GM12892 (cell line): Measurements from ENCODE around the gene NFATC2.

Experiments
- DNase-seq: peaks from one replicate; pipeline ENCODE4 v3.0.0; 2011; ENCODE audit not compliant: insufficient read length
- FAIRE-seq: peaks from 2 replicates; lab custom pipeline; 2011; peaks lifted over from hg19 to GRCh38; lab: Jason Lieb, UNC
- POLR2A ChIP-seq: IDR thresholded peaks from 2 replicates; pipeline ENCODE4 v1.6.1; 2011; ENCODE audit warnings: low read depth, low read length, control low read depth
- POLR2AphosphoS5 ChIP-seq: IDR thresholded peaks from 2 replicates; pipeline ENCODE4 v1.6.1; 2011; ENCODE audit warnings: low read depth, low read length, control low read depth
- TAF1 ChIP-seq: IDR thresholded peaks from 2 replicates; pipeline ENCODE4 v1.6.1; 2011; ENCODE audit warnings: low read depth, mild to moderate bottlenecking, control low read depth, low read length, borderline replicate concordance

Gene NFATC2

DNA sequence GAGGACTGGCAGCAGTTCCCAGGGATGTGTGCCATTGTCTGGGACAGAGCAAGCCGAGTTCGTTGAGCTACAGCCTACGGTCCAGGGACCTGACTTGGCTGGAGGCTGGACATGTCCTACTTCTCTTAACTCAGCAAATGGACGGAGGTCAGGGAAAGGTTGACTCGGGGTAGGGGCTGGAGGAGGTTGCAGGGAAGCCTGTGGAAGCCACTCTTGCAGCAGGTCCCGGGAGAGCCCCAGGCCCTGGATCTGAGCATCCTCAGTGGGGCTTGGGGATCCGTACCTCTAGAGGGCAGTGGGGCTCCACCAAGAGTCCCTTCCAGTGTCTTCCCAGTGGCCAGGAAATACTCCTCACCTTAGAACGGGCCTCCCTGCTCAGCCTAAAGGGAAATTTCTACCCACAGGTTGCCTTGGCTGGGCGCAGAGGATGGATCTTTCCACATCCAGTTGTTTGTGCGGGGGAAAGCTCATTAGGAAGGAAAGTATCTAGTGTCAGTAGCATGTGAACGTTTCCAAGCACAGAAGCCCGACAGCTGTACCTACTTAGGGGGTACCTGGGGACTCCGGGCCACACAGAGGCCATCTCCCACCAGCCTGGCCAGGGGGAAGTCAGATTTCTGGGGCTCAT, 170.2 kb downstream of the NFATC2 start:
- DNase-seq: peak; percentile 69
- TF ChIP-seq POLR2AphosphoS5 (no peak), POLR2A (no peak), TAF1 (no peak)
- FAIRE-seq: peak; percentile 9

DNA sequence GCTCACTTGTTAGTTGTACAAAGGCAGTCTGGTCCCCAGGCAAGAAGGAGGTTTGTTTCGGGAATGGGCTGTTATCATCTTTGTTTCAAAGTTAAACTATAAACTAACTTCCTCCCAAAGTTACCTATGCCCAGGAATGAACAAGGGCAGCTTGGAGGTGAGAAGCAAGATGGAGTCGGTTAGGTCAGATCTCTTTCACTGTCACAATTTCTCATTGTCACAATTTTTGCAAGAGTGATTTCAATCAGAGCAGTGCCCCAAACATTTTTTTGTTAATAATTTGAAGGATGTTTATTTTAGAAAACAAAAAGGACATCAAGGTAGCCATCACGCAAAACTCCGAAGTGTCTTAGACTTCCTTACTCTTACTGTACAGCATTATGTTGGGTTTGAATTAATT, 170.8 kb downstream of the NFATC2 start:
- no peak for TF ChIP-seq TAF1
- TF ChIP-seq POLR2AphosphoS5: no peak
- TF ChIP-seq POLR2A: no peak
- no peak for DNase-seq
- no peak for FAIRE-seq

DNA sequence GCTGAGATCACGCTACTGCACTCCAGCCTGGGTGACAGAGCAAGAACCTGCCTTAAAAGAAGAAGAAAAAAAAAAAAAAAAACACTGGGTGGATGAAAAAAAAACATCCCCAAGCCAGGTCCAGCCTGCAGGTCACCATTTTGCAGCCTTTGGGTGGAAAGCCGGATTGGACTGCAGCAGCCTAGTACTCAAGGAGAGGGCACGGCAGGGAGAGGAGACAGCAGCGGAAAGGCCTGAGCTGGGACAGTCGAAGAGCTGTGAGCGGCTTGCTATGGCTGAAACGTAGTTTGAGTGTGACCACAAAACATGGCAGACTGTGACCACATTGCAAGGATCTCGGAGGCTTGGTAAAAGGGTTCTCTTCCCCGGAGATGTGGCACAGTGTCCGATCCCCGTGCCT, 173.0 kb downstream of the NFATC2 start:
- FAIRE-seq (no peak), DNase-seq (no peak)
- TF ChIP-seq POLR2AphosphoS5: no peak
- no peak for TF ChIP-seq POLR2A
- TF ChIP-seq TAF1: no peak

DNA sequence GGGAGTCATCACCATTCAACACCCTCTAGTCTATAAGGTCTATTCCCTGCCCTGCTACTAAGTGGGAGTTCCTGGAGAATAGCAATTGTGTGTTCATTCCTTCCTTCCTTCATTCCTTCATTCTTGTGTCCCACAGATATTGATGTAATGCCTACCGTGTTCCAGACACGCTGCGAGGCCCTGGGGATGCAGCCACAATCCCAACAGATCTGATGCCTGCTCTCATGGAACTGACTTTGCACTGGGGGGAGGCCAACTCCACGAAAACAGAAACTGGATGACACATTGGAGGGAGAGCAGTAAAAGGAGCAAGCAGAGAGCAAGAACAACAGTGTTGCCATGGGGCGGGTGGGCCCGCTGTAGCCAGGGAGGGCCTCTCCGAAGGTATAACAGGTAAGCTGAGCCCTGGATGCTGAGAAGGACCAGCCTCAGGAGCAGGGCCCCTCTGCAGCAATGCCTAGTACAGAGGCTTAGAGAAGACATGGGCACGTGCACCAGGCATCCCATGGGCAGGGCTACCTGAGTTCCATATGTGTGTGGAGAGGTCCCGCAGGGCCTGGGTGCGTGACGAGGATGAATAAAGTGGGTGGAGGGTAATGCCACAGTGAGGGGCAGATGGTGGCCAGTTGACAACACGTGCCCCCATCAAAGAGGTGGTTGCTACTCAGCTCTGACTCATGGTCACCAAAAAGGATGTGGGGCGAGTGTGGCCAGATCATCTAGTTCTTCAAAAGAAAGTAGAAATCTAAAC, 173.9 kb downstream of the NFATC2 start:
- TF ChIP-seq POLR2AphosphoS5 (no peak), POLR2A (no peak), TAF1 (no peak)
- FAIRE-seq: no peak
- DNase-seq: no peak

DNA sequence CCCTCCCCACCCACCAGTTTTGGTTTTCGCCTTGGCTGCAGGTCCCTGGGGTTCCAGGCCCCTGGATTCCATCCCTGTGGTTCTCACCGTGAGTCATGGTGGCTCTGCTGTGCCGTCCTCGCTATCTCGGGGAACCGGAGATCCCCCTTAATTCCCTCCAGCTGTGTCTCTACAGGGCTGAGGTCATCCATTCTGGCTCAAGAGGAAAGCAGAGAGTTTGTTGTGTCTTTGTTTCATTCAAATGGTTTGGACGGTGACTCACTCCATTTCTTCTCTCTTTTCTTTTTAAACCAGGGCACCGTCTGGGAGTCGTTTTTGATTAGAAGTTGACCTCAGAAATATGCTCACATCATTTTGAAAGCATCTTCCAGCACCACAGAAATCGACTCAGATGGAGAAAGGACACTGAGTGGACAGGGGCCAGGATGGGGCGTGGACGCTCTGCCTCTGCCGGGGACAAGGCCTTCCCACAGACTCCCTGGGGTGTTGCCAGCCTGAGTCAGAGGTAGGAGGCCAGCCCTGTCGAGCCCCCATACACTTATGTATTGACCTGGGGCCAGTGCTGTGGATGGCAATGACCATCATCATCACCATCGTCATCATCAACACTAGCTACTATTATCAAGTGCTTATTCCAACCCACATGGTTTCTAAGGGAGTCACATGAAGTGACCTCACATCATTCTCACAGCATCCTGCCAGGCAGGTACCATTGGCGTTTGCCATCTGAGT, 176.2 kb downstream of the NFATC2 start:
- TF ChIP-seq TAF1 (no peak), POLR2A (no peak), POLR2AphosphoS5 (no peak)
- DNase-seq (no peak), FAIRE-seq (no peak)

DNA sequence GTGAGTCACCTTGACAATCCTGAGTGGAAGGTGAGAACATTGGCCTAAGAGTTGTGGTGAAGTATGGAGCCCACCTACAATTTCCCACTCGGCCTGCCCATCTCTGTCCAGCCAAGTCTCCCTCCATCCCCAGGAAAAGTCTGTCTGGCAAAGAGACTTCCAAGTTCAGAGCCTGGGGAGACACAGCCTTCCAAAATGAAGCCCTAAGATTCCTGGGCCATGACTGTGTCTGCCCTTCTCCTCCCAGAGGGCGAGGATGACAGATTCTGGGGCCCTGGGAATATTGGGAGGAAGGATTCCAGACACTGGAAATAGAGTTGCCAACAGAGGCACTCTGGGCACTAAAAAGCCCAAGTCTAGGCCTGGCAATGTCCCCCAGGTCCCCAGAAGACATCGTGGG, 176.8 kb downstream of the NFATC2 start:
- DNase-seq: no peak

DNA sequence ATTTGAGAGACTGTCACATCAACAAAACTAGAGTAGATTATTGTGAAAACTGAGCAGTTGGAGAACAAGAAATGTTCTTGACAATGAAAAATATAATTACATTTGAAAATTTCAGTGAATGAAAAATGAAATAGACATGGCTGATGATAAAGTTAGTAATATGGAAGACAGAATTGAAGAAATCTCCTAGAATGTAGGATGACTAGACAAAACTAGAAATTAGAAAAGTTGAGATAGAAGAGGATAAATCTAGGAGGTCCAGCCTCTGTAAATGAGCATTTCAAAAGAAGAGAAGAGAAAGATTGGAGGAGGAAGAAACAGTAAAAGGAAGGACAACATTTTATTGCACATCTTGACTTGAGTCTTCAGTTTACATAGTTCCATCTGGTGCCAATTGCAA, 178.7 kb downstream of the NFATC2 start:
- FAIRE-seq (no peak), DNase-seq (no peak)
- TF ChIP-seq POLR2AphosphoS5 (no peak), POLR2A (no peak), TAF1 (no peak)

More for the DNA sequence above, 176.8 kb downstream of the NFATC2 start:
- FAIRE-seq: no peak
- no peak for TF ChIP-seq POLR2AphosphoS5

DNA sequence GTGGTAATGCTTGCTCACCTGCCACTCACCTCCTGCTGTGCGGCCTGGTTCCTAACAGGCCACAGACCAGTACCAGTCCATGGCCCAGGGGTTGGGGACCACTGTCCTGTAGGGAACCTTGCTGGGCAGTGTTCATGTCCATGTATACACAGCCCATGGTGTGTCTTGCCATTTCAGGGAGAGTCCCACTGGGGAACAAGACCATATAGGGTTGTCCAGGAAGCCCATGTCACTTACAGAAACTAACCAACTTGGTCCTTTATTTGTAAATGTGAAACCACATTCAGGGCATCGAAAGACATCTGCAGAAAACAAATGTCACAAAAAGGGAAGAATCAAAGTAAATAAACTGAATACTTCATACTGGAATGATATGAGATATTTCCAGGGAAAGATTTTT, 179.1 kb downstream of the NFATC2 start:
- DNase-seq: no peak
- TF ChIP-seq POLR2AphosphoS5: no peak
- TF ChIP-seq TAF1: no peak
- TF ChIP-seq POLR2A: no peak
- no peak for FAIRE-seq

DNA sequence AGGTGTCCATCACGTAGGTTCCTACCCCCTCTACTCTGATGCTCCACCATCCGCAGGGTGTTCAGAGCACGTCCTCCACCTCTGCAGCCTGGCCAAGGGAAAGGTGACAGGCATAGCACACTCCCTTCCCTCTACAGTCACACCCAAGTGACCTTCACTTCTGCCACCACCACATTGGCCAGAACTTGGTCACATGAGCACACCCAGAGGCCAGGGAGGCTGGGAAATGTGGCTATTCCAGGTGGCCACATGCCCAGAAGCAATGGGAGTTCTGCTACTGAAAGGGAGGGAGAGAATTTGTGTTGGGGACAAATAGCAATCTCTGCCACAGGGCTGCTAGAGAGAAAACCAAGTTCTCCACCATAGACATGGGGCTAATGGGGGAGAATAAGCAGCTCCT, 180.3 kb downstream of the NFATC2 start:
- no peak for TF ChIP-seq POLR2A
- no peak for FAIRE-seq
- no peak for DNase-seq

DNA sequence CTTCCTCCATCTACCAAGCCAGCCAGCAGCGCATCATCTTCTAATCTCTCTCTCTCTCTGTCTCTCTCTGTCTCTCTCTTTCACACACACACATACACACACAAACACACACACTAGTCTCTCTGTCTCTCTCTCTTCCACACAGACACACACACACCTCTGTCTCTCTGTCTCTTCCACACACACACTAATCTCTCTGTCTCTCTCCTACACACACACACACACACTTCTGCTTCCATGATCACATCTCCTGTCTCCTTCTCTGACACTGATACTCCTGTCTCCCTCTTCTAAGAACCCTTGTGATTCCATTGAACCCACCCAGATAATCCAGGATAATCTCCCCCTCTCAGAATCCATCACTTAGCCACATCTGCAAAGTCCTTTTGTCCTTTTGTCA, 181.3 kb downstream of the NFATC2 start:
- FAIRE-seq: no peak
- TF ChIP-seq TAF1 (no peak), POLR2AphosphoS5 (no peak), POLR2A (no peak)
- DNase-seq: no peak

DNA sequence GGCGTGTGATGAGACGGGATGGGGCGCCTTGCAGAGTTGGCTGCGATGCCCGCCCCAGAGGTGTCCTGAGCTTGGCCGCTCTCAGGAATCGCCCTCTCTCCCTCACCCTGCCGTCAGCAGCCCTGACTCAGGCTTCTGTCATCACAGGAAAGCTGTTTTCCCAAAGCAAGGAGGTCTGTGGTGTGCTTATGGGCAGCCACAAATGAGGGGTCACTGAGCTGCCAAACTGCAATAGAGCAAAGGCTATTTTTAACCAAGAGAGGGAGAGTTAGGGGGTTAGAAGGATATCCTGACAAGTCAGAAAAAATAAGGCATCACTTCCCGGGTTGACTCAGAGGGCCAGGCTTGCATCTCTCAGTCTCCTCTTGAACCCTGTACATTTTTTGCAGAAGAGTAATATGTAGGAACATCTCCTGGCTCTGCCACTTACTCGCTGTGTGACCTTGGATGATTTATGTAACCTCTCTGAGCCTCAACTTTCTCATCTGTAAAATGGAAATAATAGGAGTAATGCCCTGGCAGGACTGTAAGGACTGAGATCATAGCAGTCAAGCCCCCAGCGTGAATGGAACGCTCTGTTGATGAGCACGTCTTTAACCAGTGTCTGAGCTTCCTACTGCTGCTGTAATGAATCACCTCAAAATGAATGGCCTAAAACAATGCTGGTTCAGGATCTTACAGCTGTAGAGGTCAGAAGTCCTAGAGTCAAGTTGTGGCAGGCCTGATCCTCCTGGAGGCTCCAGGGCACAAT, 181.9 kb downstream of the NFATC2 start:
- no peak for TF ChIP-seq POLR2A
- TF ChIP-seq POLR2AphosphoS5: no peak
- no peak for TF ChIP-seq TAF1
- DNase-seq (no peak), FAIRE-seq (no peak)

DNA sequence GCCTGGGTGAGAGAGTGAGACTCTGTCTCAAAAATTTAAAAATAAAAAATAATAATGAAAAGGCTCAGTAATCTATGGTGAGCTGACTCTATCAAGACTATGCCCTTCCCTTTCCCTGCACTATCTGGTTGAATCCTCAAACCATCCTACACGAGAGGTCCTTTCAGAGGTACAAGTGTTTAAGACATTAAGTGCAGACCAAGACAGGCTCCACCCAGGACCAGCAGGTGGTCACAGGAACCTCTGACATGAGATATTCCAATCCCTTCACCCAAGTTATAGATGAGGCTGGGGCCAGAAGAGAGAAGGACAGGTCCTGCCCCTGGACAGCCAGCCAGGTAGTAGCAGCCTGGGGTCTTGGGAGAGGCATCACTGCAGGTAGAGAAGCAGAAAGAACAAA, 182.6 kb downstream of the NFATC2 start:
- FAIRE-seq: no peak
- no peak for DNase-seq
- TF ChIP-seq TAF1: no peak
- TF ChIP-seq POLR2AphosphoS5: no peak
